Measurements from ENCODE around the gene VSNL1.
"Not testable (repeated sequence)": the region's sequence is repeated elsewhere in the genome, so short reads cannot be mapped to it uniquely, and the experiment has no call there.

VSNL1 gene

GRCh38 chr2:17542471-17542870 is 2.0 kb downstream of the VSNL1 start:
- no peak for DNase-seq (ENCODE audit: low read depth)

GRCh38 chr2:17543131-17543660 is 2.7 kb downstream of the VSNL1 start:
- no peak for DNase-seq (ENCODE audit: low read depth)

- DNase-seq (ENCODE audit: low read depth): no peak
Measured at GRCh38 chr2:17543848-17544247, 3.4 kb downstream of the VSNL1 start.

GRCh38 chr2:17544256-17544655 is 3.8 kb downstream of the VSNL1 start:
- no peak for DNase-seq (ENCODE audit: low read depth)

DNA sequence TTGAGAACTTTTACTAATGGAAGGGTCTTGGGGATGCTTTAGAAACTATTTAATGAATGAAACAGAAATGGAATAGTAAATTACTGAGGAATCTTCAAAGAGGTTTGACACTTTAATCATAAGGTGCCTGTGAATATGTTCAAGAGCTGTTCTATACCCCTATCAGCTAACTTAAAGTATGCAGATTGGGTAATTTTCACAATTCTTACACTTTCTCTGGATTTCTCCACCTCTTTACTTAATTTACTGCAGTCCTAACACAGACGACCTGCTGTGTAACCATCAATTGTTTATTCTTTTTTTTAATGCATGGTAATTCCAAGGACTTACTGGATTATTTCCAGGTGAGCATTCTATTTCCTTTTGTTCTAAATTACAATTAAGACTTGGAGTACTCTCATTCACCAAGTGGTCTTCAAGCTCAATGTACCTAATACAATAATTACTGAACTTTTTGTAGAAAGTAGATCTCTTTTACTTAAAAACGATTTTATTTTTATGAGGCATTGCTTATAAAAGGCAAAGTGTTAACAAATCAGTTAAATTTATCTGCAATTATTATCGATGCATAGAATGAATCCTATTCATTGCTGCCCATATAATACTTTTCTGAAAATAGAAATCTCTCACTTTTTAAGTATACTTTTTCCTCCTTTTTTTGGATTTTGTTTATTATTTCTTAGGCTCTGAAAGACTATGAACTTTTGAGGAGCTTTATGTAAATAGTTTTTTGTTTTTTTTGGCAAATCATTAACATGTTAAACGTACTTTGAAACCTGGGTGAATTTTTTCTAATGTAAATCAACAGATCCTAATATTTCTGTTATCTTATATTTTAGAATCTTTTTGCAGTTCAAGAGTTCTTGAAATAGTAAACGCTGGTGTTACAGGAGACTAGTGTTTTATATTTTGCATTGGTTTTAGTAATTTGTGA is 5.5 kb downstream of the VSNL1 start:
- DNase-seq (ENCODE audit: low read depth): no peak

GRCh38 chr2:17547237-17547636 is 6.7 kb downstream of the VSNL1 start:
- no peak for DNase-seq (ENCODE audit: low read depth)

DNA sequence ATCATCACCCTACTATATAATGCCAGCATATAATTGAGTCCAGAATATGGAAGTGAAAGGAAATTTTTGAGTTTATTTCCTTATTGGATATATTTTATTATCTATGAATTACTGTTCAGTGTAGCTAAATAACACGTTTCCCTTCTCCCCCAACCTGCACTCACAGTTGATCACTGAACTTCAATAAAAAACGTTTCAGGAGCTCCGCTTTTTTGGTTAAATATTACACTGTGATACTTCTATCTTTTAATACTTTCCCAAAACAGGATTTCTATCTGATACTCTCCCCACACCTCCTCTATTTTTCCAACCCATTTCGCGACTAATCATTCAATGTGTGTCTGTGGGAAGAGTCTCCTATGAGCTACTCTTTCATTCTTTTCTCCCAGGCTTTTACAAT is 7.2 kb downstream of the VSNL1 start:
- no peak for DNase-seq (ENCODE audit: low read depth)

DNA sequence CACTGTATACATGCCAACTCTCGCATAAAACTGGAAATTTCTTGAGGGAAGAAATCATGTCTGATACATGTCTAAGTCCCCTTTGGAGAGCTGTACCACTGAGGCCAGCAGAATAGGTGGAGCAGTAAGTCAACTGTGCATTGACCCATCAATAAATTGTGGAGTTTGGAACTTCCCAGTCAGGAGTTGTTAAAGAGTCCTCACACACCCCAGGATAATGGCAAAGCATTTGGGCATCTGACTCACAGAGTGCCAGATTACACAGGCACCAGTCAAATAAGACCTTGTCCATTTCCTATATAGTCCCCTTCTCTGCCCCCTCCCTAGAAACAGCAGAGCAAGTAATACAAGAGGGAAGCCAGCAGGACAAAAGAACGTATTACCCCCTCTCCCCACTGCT is 10.4 kb downstream of the VSNL1 start:
- DNase-seq (ENCODE audit: low read depth): no peak

- no peak for DNase-seq (ENCODE audit: low read depth)
Measured at GRCh38 chr2:17555150-17555549, 14.7 kb downstream of the VSNL1 start.

DNA sequence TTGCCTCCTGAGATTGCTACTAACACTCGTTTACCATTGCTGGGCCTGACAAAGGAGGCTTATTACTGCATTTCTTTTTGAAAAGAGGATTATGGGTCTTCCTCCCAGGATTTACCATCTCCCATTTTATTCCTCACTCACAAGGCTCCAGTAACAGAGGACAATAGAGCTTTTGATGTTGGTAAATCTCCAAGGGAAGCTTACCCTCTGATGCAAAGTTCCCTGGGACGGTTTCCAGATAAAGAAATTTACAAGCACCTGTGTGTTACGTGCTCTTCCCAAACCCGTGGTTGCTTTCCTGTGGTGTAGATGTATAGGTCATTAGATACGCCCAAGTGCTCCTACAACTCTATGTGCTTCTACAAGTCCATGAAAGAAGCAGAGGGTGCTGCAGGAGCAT is 17.1 kb downstream of the VSNL1 start:
- no peak for DNase-seq (ENCODE audit: low read depth)

GRCh38 chr2:17558053-17558452 is 17.6 kb downstream of the VSNL1 start:
- DNase-seq (ENCODE audit: low read depth): no peak

DNA sequence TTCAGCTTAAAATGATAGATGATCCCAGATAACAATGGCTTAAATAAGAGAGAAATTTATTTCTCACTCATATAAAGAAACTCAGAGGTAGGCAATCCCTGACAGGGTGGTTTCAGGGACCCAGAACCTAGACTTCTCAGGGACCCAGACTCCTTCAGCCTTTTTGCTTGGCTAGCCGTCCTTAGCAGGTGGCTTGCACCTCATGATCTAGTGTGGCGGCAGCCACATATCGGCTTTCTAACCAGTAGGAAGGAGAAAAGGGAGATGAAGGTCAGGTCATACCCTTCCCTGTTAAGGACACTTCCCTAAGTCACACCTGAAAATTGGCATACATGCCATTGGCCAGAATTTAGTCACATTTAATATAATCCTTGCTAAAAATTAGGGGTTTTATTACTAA is 18.4 kb downstream of the VSNL1 start:
- DNase-seq (ENCODE audit: low read depth): no peak

GRCh38 chr2:17565726-17566125 is 25.2 kb downstream of the VSNL1 start:
- DNase-seq (ENCODE audit: low read depth): not testable (repeated sequence)

DNA sequence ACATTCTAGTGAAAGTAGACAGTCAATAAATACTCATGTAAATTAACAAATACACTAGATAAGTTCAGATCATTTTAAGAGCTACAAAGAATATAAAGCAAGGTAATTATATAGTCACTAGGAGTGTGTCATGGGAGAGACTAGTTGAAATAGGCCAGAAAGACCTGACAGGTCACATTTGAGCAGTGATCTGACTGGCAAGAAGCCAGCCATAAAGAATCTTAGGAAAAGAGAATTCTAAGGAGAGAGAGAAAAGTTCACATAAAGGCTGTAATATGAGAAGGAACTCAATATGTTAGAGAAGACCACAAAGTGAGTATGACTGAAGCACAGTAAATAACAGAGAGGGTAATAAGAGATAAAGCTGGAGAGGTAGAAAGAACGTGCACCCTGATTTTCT is 31.2 kb downstream of the VSNL1 start:
- no peak for DNase-seq (ENCODE audit: low read depth)

DNA sequence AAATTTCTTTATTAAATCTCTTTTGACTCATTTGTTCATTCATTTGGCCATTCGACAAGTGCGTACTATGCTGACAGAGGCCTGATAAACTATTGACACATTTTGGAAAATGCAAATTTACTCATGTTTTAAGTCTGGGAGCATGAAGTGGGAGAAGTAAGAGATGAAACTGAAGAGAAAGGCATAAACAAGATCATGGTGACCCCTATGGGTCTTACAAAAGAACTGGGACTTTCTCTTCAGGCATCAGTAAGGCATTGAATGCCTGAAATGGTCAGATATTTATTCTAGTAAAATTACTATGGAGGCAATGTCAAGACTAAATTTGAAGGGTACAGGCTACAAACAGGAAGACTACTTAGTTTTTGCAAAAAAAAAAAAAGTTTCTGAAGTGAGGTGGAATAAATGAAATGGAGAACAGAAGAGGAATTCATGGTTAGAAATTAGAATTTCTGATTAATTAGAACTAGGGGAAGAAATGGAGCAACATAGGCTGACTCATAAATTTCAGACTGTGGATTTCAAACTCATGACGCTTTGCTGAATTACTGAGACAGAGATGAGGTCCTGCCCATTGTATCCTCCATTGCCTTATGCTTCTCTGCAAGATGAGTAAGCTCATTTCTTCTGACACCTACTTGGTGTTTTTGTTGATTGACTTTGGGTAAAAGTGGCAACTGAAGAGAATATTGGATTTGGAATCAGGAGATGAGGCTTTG is 32.7 kb downstream of the VSNL1 start:
- DNase-seq (ENCODE audit: low read depth): no peak

- DNase-seq (ENCODE audit: low read depth): no peak
Measured at GRCh38 chr2:17573804-17574175, 33.3 kb downstream of the VSNL1 start.

DNA sequence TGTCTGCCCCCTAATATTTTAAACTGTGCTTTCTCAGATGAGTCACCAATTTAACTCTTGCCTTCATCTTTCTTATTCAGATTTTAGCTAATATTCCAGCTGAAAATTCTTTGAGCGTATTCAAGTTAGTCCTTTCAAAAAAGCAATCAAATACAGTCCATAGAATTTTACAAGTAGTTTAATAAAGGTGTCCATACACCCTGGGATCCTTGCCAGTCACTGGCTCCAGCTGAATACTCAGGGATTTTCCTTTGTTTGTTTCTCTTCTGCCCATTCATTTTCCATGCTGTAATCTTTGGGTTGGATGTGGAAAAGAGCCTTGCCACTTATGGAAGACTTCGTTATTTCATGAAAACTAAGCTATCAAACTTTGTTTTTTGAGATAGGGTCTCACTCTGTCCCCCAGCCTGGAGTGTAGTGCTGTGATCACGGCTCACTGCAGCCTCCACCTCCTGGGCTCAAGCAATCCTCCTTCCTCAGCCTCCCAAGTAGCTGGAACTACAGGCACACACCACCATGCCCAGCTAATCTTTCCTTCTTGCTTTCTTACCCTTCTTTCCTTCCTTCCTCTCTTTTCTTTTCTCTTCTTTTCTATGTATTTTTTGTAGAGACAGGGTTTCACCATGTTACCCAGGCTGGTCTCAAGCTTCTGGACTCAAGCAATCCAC is 34.0 kb downstream of the VSNL1 start:
- DNase-seq (ENCODE audit: low read depth): no peak

- no peak for DNase-seq (ENCODE audit: low read depth)
Measured at GRCh38 chr2:17576802-17577201, 36.3 kb downstream of the VSNL1 start.

- DNase-seq (ENCODE audit: low read depth): no peak
Measured at GRCh38 chr2:17578466-17578928, 38.0 kb downstream of the VSNL1 start.

DNA sequence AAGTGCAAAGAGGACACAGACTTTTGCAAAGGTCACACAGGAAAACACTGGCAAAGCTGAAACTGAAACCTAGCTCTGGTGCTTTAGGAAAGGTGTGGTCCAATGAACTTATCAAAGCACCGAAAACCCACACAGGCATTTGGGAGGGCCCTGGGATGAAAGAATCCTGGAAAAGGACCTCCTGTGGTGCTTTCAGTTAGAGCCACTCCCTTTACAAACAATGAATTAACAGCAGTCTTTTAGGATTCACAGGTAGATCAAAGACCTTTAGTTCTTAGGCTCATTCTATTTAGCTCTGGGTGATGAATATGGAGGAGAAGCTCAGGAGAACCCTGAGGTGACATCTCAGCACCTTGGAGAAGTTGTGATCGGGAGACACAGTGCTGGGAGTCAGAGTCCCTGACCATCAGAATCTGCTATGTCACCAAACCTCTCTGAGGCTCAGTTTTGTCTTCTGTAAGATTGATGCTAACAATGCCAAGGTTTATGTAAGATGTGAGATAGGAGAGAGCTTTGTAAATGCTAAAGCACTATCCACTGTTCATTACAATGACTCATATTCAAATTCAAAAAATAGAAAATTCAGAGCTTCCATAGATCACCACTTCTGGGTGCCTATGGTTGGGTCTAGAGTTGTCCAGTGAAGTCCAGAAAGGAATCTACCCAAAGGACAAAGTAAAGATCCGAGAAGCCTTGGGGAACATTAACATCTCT is 39.3 kb downstream of the VSNL1 start:
- no peak for DNase-seq (ENCODE audit: low read depth)

DNA sequence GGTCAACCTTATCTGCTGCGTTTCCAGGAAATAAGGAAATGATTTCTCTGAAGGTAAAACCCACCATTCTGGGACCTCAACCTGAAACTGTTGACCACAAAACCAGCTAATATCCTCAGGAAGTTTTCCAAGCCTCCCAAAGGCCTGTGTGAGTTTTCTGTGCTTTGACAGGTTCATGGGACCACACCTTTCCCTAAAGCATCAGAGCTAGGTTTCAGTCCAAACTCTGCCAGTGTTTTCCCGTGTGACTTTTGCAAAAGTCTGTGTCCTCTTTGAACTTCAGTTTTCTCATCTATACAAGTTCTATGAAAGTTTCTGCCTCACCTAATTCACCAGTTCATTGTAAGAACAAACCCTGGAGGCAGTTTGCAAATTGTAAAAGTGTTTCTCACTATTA is 39.8 kb downstream of the VSNL1 start:
- DNase-seq (ENCODE audit: low read depth): no peak

- DNase-seq (ENCODE audit: low read depth): no peak
Measured at GRCh38 chr2:17581831-17582230, 41.3 kb downstream of the VSNL1 start.

Measured in stimulated activated CD8-positive, alpha-beta memory T cell treated with anti-CD3 and anti-CD28 coated beads, Interleukin-12 subunit alpha, Interleukin-12 subunit beta, amount 100 ng/mL, for 4 hours (primary cell).